ENCODE data around the gene IBSP. TPM values are rescaled to one million over a fixed set of nuclear protein-coding genes. Genes with fewer than 3 reads are reported as not detected.

IBSP gene
- total RNA-seq, 1 experiment from 2014 or later, result not detected

GRCh38 chr4:87853108-87853507, 53.8 kb downstream of the IBSP start:
- CTCF ChIA-PET, result interaction anchor here (0.6 to 1.4 kb wide), 16 partner anchors 10 to 702 kb away, joined by 3 to 43 read pairs (median 4); no protein-coding TSS in a partner anchor
- H3K4me1 ChIP-seq, result peaks cover 12% of the 10 kb centered on the region
- peaks cover 24% of the 10 kb centered on the region for H3K4me1 Mint-ChIP-seq (ENCODE audit: low read depth, unreplicated experiment)

DNA sequence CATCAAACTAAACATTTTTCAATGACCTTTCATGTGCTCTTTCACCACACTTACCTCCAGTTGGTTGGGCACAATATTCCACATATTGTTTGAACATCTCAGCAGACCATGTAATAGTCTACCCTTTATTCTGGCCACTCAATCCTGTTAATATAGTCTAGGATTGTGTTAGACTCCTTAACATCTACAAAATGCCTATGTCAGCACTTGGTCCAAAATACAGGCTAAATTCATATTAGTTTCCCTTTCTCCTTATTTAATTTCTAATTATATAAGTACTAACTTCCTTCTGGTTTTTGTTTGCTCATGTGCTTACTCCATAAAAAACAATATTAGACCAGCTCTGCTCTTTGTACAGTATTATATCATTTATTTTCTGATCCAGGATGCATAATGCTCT, 54.5 kb downstream of the IBSP start:
- no peaks in the 10 kb centered on the region for H3K36me3 ChIP-seq (ENCODE audit: control insufficient read depth, insufficient read depth, low read length)
- Mint-ChIP-seq H3K27me3 (ENCODE audit: insufficient read depth, unreplicated experiment) (no peaks in the 10 kb centered on the region), H3K4me1 (ENCODE audit: low read depth, unreplicated experiment) (peaks cover 22% of the 10 kb centered on the region), H3K9me3 (ENCODE audit: unreplicated experiment) (peaks cover 8% of the 10 kb centered on the region), H3K4me3 (ENCODE audit: unreplicated experiment) (no peak overlapping the region), H3K36me3 (ENCODE audit: insufficient read depth, unreplicated experiment) (no peaks in the 10 kb centered on the region), H3K27ac (ENCODE audit: unreplicated experiment) (no peak overlapping the region)
- no peaks in the 10 kb centered on the region for H3K9me3 ChIP-seq
- ChIA-PET POLR2A (no interaction called here), CTCF (no interaction called here)
- no peak for DNase-seq
- H3K4me3 ChIP-seq (ENCODE audit: low read depth, low read length), result no peak overlapping the region
- no TSS peak for BruUV-seq (replicated peaks)
- no peak for TF ChIP-seq CTCF (IDR thresholded peaks at IDR 0.05; ENCODE audit: insufficient read depth in 1 of 2, low read depth in 1 of 2, low read length in 1 of 2, severe bottlenecking in 1 of 2, unreplicated experiment in 1 of 2)
- intact Hi-C loops (cut with micrococcal nuclease; ENCODE audit: unreplicated experiment), result loop anchor here (1.0 kb wide), 2 partner anchors 119 to 131 kb away; no protein-coding TSS in a partner anchor
- H3K27me3 ChIP-seq (replicated peaks; ENCODE audit: control insufficient read depth, insufficient read depth, low read length), result no peaks in the 10 kb centered on the region
- peaks cover 10% of the 10 kb centered on the region for H3K4me1 ChIP-seq

More at GRCh38 chr4:87853108-87853507, 53.8 kb downstream of the IBSP start:
- Histone ChIP-seq H3K4me3 (ENCODE audit: low read depth, low read length) (no peak overlapping the region), H3K36me3 (ENCODE audit: control insufficient read depth, insufficient read depth, low read length) (no peaks in the 10 kb centered on the region), H3K9me3 (no peaks in the 10 kb centered on the region), H3K27me3 (replicated peaks; ENCODE audit: control insufficient read depth, insufficient read depth, low read length) (no peaks in the 10 kb centered on the region)
- Mint-ChIP-seq H3K36me3 (ENCODE audit: insufficient read depth, unreplicated experiment) (no peaks in the 10 kb centered on the region), H3K27me3 (ENCODE audit: insufficient read depth, unreplicated experiment) (no peaks in the 10 kb centered on the region), H3K27ac (ENCODE audit: unreplicated experiment) (no peak overlapping the region), H3K4me3 (ENCODE audit: unreplicated experiment) (no peak overlapping the region), H3K9me3 (ENCODE audit: unreplicated experiment) (peaks cover under 1% of the 10 kb centered on the region)
- DNase-seq, result peak in 1 of 2 experiments; percentile 43
- no TSS peak for BruUV-seq (replicated peaks)
- intact Hi-C loops (cut with micrococcal nuclease; ENCODE audit: unreplicated experiment), result loop anchor here (1.0 kb wide), 2 partner anchors 120 to 132 kb away; no protein-coding TSS in a partner anchor
- peak; percentile 36 to 56 for TF ChIP-seq CTCF (IDR thresholded peaks at IDR 0.05; ENCODE audit: insufficient read depth in 1 of 2, low read depth in 1 of 2, low read length in 1 of 2, severe bottlenecking in 1 of 2, unreplicated experiment in 1 of 2)
- POLR2A ChIA-PET, result interaction anchor here (0.7 kb wide), 1 partner anchor 62 kb away, joined by 4 read pairs; no protein-coding TSS in a partner anchor

GRCh38 chr4:87855559-87855958, 56.2 kb downstream of the IBSP start:
- no peaks in the 10 kb centered on the region for H3K36me3 Mint-ChIP-seq (ENCODE audit: insufficient read depth, unreplicated experiment)
- DNase-seq, result no peak
- BruUV-seq (replicated peaks), result no TSS peak
- intact Hi-C loops (cut with micrococcal nuclease; ENCODE audit: unreplicated experiment), result no loop called here
- Histone ChIP-seq H3K4me3 (ENCODE audit: low read depth, low read length) (no peak overlapping the region), H3K4me1 (no peaks in the 10 kb centered on the region), H3K27me3 (replicated peaks; ENCODE audit: control insufficient read depth, insufficient read depth, low read length) (no peaks in the 10 kb centered on the region), H3K36me3 (ENCODE audit: control insufficient read depth, insufficient read depth, low read length) (no peaks in the 10 kb centered on the region), H3K9me3 (no peaks in the 10 kb centered on the region)
- H3K9me3 Mint-ChIP-seq (ENCODE audit: unreplicated experiment), result peaks cover 10% of the 10 kb centered on the region
- CTCF ChIA-PET, result no interaction called here
- POLR2A ChIA-PET, result no interaction called here
- no peak overlapping the region for H3K27ac Mint-ChIP-seq (ENCODE audit: unreplicated experiment)
- H3K4me3 Mint-ChIP-seq (ENCODE audit: unreplicated experiment), result no peak overlapping the region
- peaks cover 9% of the 10 kb centered on the region for H3K4me1 Mint-ChIP-seq (ENCODE audit: low read depth, unreplicated experiment)
- TF ChIP-seq CTCF (IDR thresholded peaks at IDR 0.05; ENCODE audit: insufficient read depth in 1 of 2, low read depth in 1 of 2, low read length in 1 of 2, severe bottlenecking in 1 of 2, unreplicated experiment in 1 of 2), result no peak
- no peaks in the 10 kb centered on the region for H3K27me3 Mint-ChIP-seq (ENCODE audit: insufficient read depth, unreplicated experiment)

Measured in Caco-2 (cell line).